ENCODE data around the gene DBP. TPM values are rescaled to one million over a fixed set of nuclear protein-coding genes. Genes with fewer than 3 reads are reported as not detected.

DBP gene
- total RNA-seq, 2 experiments from 2014 or later = 24.1 to 25.8 TPM

GRCh38 chr19:48627865-48628314, 9.3 kb downstream of the DBP start:
- no peak for DNase-seq
- POLR2A ChIA-PET = no interaction called here
- Mint-ChIP-seq H3K27ac (no peak overlapping the region), H3K4me3 (no peak overlapping the region), H3K27me3 (no peaks in the 10 kb centered on the region), H3K4me1 (peaks cover 51% of the 10 kb centered on the region), H3K36me3 (ENCODE audit: low read depth) (peaks cover 22% of the 10 kb centered on the region), H3K9me3 (no peaks in the 10 kb centered on the region)
- CTCF ChIA-PET = no interaction called here

- POLR2A ChIA-PET = no interaction called here
Observed at GRCh38 chr19:48627201-48627864, 9.8 kb downstream of the DBP start.

GRCh38 chr19:48625891-48626327, 11.3 kb downstream of the DBP start:
- CTCF ChIA-PET = no interaction called here
- no peak overlapping the region for H3K4me3 Mint-ChIP-seq
- peaks cover 22% of the 10 kb centered on the region for H3K36me3 Mint-ChIP-seq (ENCODE audit: low read depth)
- no peaks in the 10 kb centered on the region for H3K9me3 Mint-ChIP-seq
- POLR2A ChIA-PET = no interaction called here
- peaks cover 50% of the 10 kb centered on the region for H3K4me1 Mint-ChIP-seq
- no peak for DNase-seq
- H3K27me3 Mint-ChIP-seq = no peaks in the 10 kb centered on the region
- H3K27ac Mint-ChIP-seq = no peak overlapping the region

More at GRCh38 chr19:48627201-48627864, 9.8 kb downstream of the DBP start:
- H3K27me3 Mint-ChIP-seq = no peaks in the 10 kb centered on the region
- no peak overlapping the region for H3K27ac Mint-ChIP-seq
- H3K36me3 Mint-ChIP-seq (ENCODE audit: low read depth) = peaks cover 20% of the 10 kb centered on the region
- H3K4me3 Mint-ChIP-seq = no peak overlapping the region
- H3K9me3 Mint-ChIP-seq = no peaks in the 10 kb centered on the region
- peaks cover 48% of the 10 kb centered on the region for H3K4me1 Mint-ChIP-seq
- DNase-seq = no peak
- CTCF ChIA-PET = no interaction called here

GRCh38 chr19:48624791-48625723, 12.1 kb downstream of the DBP start:
- H3K9me3 Mint-ChIP-seq = no peaks in the 10 kb centered on the region
- no peaks in the 10 kb centered on the region for H3K27me3 Mint-ChIP-seq
- peaks cover 46% of the 10 kb centered on the region for H3K4me1 Mint-ChIP-seq
- peak overlapping the region; percentile 71 for H3K4me3 Mint-ChIP-seq
- no peak for DNase-seq
- H3K27ac Mint-ChIP-seq = peak overlapping the region; percentile 92
- ChIA-PET POLR2A (no interaction called here), CTCF (interaction anchor here (2.4 kb wide), 1 partner anchor 9 kb away, joined by 8 read pairs; no protein-coding TSS in a partner anchor)
- H3K36me3 Mint-ChIP-seq (ENCODE audit: low read depth) = peaks cover 19% of the 10 kb centered on the region

GRCh38 chr19:48624067-48624594, 13.0 kb downstream of the DBP start:
- peaks cover 49% of the 10 kb centered on the region for H3K4me1 Mint-ChIP-seq
- DNase-seq = peak; percentile 98
- peak overlapping the region; percentile 92 for H3K27ac Mint-ChIP-seq
- H3K36me3 Mint-ChIP-seq (ENCODE audit: low read depth) = peaks cover 21% of the 10 kb centered on the region
- peak overlapping the region; percentile 71 for H3K4me3 Mint-ChIP-seq
- H3K27me3 Mint-ChIP-seq = no peaks in the 10 kb centered on the region
- POLR2A ChIA-PET = no interaction called here
- CTCF ChIA-PET = interaction anchor here (1.0 to 2.4 kb wide), 4 partner anchors 10 to 35 kb away, joined by 3 to 8 read pairs (median 4); partner anchors contain the start of gene CA11
- no peaks in the 10 kb centered on the region for H3K9me3 Mint-ChIP-seq

GRCh38 chr19:48623556-48624066, 13.6 kb downstream of the DBP start:
- CTCF ChIA-PET = interaction anchor here (1.0 to 2.4 kb wide), 4 partner anchors 10 to 35 kb away, joined by 3 to 8 read pairs (median 4); partner anchors contain the start of gene CA11
- POLR2A ChIA-PET = no interaction called here
- peaks cover 48% of the 10 kb centered on the region for H3K4me1 Mint-ChIP-seq

GRCh38 chr19:48619692-48620585, 17.2 kb downstream of the DBP start:
- peak overlapping the region; percentile 99 for H3K27ac Mint-ChIP-seq
- H3K4me1 Mint-ChIP-seq = peaks cover 57% of the 10 kb centered on the region
- POLR2A ChIA-PET = interaction anchor here (0.8 to 1.0 kb wide), 3 partner anchors 11 to 127 kb away, joined by 3 to 4 read pairs (median 4); no protein-coding TSS in a partner anchor
- H3K4me3 Mint-ChIP-seq = peak overlapping the region; percentile 98
- H3K27me3 Mint-ChIP-seq = no peaks in the 10 kb centered on the region
- H3K36me3 Mint-ChIP-seq (ENCODE audit: low read depth) = peaks cover 51% of the 10 kb centered on the region
- CTCF ChIA-PET = interaction anchor here (0.6 to 1.8 kb wide), 6 partner anchors 10 to 467 kb away, joined by 3 to 8 read pairs (median 4); no protein-coding TSS in a partner anchor
- no peaks in the 10 kb centered on the region for H3K9me3 Mint-ChIP-seq
- DNase-seq = no peak

More at GRCh38 chr19:48623556-48624066, 13.6 kb downstream of the DBP start:
- Mint-ChIP-seq H3K4me3 (peak overlapping the region; percentile 71), H3K27ac (peak overlapping the region; percentile 92), H3K27me3 (no peaks in the 10 kb centered on the region), H3K36me3 (ENCODE audit: low read depth) (peaks cover 22% of the 10 kb centered on the region), H3K9me3 (no peaks in the 10 kb centered on the region)
- no peak for DNase-seq

- H3K9me3 Mint-ChIP-seq = no peaks in the 10 kb centered on the region
- ChIA-PET POLR2A (interaction anchor here (0.8 to 1.0 kb wide), 4 partner anchors 10 to 126 kb away, joined by 3 to 4 read pairs (median 4); no protein-coding TSS in a partner anchor), CTCF (interaction anchor here (1.0 to 1.2 kb wide), 4 partner anchors 10 to 285 kb away, joined by 4 to 8 read pairs (median 6); no protein-coding TSS in a partner anchor)
- no peaks in the 10 kb centered on the region for H3K27me3 Mint-ChIP-seq
- H3K36me3 Mint-ChIP-seq (ENCODE audit: low read depth) = peaks cover 54% of the 10 kb centered on the region
- H3K4me3 Mint-ChIP-seq = peak within 1 kb of the TSS; percentile 98
- H3K27ac Mint-ChIP-seq = peak within 1 kb of the TSS; percentile 99
- DNase-seq = peak; percentile 97
- H3K4me1 Mint-ChIP-seq = peaks cover 49% of the 10 kb centered on the region
Observed at GRCh38 chr19:48618916-48619691, 18.1 kb downstream of the DBP start, which contains the start of the genes RPL18 and SPHK2. TSS of gene RPL18 (minus strand) at chr19:48619178. CDS start at chr19:48619143, 35 bp downstream. TSS of gene SPHK2 (plus strand) at chr19:48619506. CDS start at chr19:48620515, 1,009 bp downstream.

GRCh38 chr19:48618278-48618915, 18.8 kb downstream of the DBP start:
- H3K4me3 Mint-ChIP-seq = peak overlapping the region; percentile 98
- H3K36me3 Mint-ChIP-seq (ENCODE audit: low read depth) = peaks cover 48% of the 10 kb centered on the region
- CTCF ChIA-PET = interaction anchor here (1.0 to 2.5 kb wide), 5 partner anchors 9 to 293 kb away, joined by 3 to 8 read pairs (median 8); no protein-coding TSS in a partner anchor
- H3K27me3 Mint-ChIP-seq = no peaks in the 10 kb centered on the region
- POLR2A ChIA-PET = interaction anchor here (1.0 kb wide), 1 partner anchor 105 kb away, joined by 3 read pairs; no protein-coding TSS in a partner anchor
- peak; percentile 44 for DNase-seq
- no peaks in the 10 kb centered on the region for H3K9me3 Mint-ChIP-seq
- H3K27ac Mint-ChIP-seq = peak overlapping the region; percentile 99
- H3K4me1 Mint-ChIP-seq = peaks cover 42% of the 10 kb centered on the region

- H3K4me3 Mint-ChIP-seq = peak overlapping the region; percentile 98
- H3K27ac Mint-ChIP-seq = peak overlapping the region; percentile 99
- H3K36me3 Mint-ChIP-seq (ENCODE audit: low read depth) = peaks cover 44% of the 10 kb centered on the region
- ChIA-PET POLR2A (no interaction called here), CTCF (interaction anchor here (0.9 to 2.5 kb wide), 6 partner anchors 9 to 294 kb away, joined by 3 to 14 read pairs (median 5); no protein-coding TSS in a partner anchor)
- no peak for DNase-seq
- H3K4me1 Mint-ChIP-seq = peaks cover 38% of the 10 kb centered on the region
- H3K27me3 Mint-ChIP-seq = no peaks in the 10 kb centered on the region
- no peaks in the 10 kb centered on the region for H3K9me3 Mint-ChIP-seq
Observed at GRCh38 chr19:48617146-48617937, 19.8 kb downstream of the DBP start.
